GM04503 (cell line): ENCODE measurements around the gene LGALS7.

Experiments
- DNase-seq: peaks from one replicate; pipeline ENCODE4 v3.0.0-alpha.2; 2012; ENCODE audit warnings: low read depth

Gene LGALS7

GRCh38 chr19:38737921-38738737 lies 35.2 kb downstream of the LGALS7 start:
- no peak for DNase-seq

GRCh38 chr19:38737281-38737865 lies 35.9 kb downstream of the LGALS7 start:
- DNase-seq: no peak

- no peak for DNase-seq
These were observed 36.7 kb downstream of the LGALS7 start for GRCh38 chr19:38736413-38737280.

GRCh38 chr19:38736036-38736412 lies 37.3 kb downstream of the LGALS7 start:
- DNase-seq: no peak

GRCh38 chr19:38735257-38735686 lies 38.0 kb downstream of the LGALS7 start:
- no peak for DNase-seq

- DNase-seq: no peak
These were observed 38.7 kb downstream of the LGALS7 start for GRCh38 chr19:38734426-38735256.

GRCh38 chr19:38734176-38734425 lies 39.2 kb downstream of the LGALS7 start:
- no peak for DNase-seq

- no peak for DNase-seq
These were observed 39.7 kb downstream of the LGALS7 start for GRCh38 chr19:38733493-38734175.

GRCh38 chr19:38733241-38733492 lies 40.1 kb downstream of the LGALS7 start:
- no peak for DNase-seq

GRCh38 chr19:38731654-38732301 lies 41.5 kb downstream of the LGALS7 start:
- DNase-seq: no peak

- no peak for DNase-seq
These were observed 42.4 kb downstream of the LGALS7 start for GRCh38 chr19:38730731-38731589.

GRCh38 chr19:38730470-38730730 lies 42.9 kb downstream of the LGALS7 start:
- DNase-seq: no peak

- DNase-seq: no peak
These were observed 43.5 kb downstream of the LGALS7 start for GRCh38 chr19:38729653-38730469.

GRCh38 chr19:38728752-38729541 lies 44.4 kb downstream of the LGALS7 start:
- no peak for DNase-seq

- DNase-seq: no peak
These were observed 45.3 kb downstream of the LGALS7 start for GRCh38 chr19:38727868-38728660.

GRCh38 chr19:38727306-38727867 lies 45.9 kb downstream of the LGALS7 start:
- no peak for DNase-seq

- no peak for DNase-seq
These were observed 46.5 kb downstream of the LGALS7 start for GRCh38 chr19:38726761-38727301.

- DNase-seq: no peak
These were observed 47.0 kb downstream of the LGALS7 start for GRCh38 chr19:38726284-38726673.
